NCI-H146 treated with DMSO at 0.1 percent for 48 hours (cell line): ENCODE measurements around the gene H2AZ2.

Source experiments
- DNase-seq: peaks from one replicate; lab custom pipeline; 2025; ENCODE audit not compliant: unreplicated experiment; lab: John Stamatoyannopoulos, UW

Gene H2AZ2

DNA sequence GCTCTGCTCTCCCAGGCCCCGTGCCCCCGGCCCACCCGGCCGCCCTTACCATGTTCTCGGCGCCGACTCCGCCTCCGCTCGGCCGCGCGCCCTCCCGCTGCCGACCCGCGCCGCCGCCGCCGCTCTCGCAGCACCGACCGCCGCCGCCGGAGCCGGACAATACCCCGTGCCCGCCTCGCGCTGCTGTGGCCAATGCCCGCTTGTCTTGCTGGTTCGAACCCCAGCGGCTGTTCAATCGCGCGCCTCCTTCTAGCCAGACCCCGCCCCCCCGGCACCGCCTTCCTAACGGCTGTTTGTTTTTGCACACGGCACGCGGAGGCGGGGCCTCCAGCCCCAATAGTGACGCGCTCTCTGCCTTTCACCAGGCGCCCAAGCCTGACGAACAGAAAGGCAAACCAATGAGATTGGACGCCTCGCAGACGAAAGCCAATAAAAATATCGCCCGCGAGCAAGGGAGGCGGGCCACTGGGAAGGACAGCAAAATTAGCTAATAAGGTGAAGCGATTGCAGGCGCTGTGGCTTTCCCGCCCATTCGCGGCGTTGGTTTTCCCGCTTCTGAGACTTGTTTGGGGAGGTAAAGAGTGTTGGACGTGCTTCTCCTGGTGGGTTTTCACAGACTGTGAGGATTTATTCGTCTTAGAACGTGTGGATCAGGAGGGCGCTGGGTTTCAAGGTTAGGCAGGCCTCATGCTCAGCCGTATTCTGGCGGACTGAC, at the start of gene H2AZ2:
Gene H2AZ2, minus strand, starts transcription at position 168 of the 715 bp plus-strand sequence. Its CDS starts 116 bp downstream, at position 52.
- DNase-seq: peak; percentile 98

- no peak for DNase-seq
Observed at GRCh38 chr7:44897309-44897708, 49.4 kb upstream of the H2AZ2 start.

GRCh38 chr7:44894888-44895580, 47.1 kb upstream of the H2AZ2 start:
- DNase-seq: no peak

- peak; percentile 22 for DNase-seq
Observed at GRCh38 chr7:44893710-44894234, 45.9 kb upstream of the H2AZ2 start.

DNA sequence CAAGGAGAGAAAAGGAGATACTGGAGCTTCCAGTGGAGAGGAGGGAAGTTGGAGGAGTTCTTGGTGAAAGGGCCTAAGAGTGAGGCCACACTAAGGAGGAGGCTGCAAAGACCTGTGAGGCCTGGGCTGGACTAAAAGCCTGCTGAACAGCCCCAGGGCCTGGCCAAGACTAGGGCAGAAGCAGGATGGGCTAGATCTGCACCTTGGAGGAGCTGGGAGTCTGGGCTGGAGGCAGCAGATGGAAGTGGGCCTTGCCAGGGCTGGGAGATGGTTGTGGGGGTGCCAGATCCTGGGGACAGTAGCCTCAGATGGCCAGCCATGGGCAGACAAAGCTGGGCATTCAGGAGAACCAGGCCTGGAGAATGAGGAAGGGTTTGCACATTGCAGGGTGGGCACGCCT, 43.9 kb upstream of the H2AZ2 start:
- DNase-seq: no peak

DNA sequence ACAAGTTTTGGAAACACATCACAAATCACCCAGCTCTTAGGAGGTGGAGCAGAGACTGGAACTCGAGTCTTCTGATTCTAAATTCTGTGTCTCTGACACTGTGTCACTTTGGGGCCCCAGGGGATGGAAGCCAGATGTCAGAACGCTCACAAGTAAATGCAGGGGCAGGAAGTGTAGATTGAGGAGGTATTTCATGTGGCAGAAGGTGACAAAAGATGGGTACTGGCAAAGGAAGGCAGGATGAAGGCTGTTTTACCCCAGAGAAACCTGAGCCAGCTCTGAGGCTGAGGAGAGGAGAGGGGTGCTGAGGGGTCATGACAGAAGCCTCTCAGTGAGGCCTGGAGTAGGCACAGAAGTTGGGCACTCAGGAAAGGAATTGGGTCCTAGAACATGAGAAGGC, 43.5 kb upstream of the H2AZ2 start:
- DNase-seq: no peak

GRCh38 chr7:44889086-44889781, 41.3 kb upstream of the H2AZ2 start:
- no peak for DNase-seq

DNA sequence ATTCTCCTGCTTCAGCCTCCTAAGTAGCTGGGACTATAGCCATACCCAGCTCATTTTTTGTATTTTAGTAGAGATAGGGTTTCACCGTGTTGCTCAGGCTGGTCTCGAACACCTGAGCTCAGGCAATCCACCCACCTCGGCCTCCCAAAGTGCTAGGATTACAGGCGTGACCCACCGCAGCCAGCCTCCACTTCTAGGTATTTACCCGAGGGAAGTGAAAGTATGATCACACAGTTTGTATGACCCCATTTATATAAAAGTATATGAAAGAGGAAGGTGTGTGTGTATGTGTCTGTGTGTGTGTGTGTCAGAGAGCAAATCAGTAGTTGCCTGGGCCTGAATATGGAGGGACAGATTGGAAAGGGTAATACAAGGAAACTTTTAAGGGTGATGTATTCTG, 39.4 kb upstream of the H2AZ2 start:
- no peak for DNase-seq

GRCh38 chr7:44885394-44886317, 37.8 kb upstream of the H2AZ2 start, which contains the start of gene PURB:
TSS of gene PURB (minus strand) at chr7:44885530. CDS start at chr7:44885348, 182 bp downstream.
- DNase-seq: peak; percentile 83

- no peak for DNase-seq
Observed at GRCh38 chr7:44884621-44885393, 36.9 kb upstream of the H2AZ2 start.

DNA sequence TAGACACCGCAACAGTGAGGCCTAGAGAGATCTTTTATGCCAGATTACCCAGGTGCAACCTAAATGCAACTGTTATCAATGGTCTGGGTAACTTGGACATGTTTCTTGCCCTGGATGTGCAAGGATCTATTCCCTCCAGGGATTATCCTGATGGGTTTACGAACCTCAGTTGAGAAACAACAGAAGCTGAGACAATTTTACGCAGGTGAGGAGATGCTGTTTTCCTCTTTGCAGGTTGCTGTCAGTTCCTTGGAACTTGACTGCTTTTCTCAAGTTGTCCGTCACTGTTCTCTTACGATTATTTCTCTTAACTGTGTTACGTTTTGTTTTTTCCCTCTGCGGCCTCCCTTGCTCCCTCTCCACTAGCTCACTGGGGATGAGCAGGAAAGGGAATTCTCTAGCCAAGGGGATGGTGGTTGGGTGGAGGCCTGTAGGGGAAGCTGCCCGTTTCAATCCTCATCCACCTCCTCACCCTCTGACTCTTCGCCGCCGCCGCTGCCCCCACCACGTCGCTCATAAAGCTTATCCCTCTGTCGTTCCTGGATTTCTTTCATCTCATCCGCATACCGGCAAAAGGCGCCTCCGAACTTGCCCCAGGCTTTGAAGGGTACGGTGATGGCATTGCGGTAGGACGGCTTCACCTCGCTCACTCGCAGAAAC, 36.2 kb upstream of the H2AZ2 start:
- DNase-seq: no peak

DNA sequence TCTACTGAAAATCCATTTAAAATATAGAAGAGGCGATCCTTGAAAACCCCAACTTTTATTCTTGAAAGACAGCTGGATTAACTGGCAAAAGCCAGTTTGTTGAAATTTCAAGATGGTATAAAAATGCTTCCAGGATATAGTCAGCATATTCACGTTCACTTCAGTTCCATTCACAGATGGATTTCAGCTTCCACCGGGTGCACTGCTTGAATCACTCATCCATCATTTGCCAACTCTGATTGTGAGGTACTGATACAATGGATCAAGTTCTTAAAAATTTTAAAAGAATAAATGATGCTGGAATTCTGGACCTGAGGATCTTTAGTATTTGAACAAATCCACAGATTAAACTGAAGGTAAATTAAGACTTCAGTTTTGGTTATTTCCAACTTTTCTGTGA, 35.0 kb upstream of the H2AZ2 start:
- DNase-seq: no peak

GRCh38 chr7:44881610-44882009, 33.7 kb upstream of the H2AZ2 start:
- no peak for DNase-seq

- no peak for DNase-seq
Observed at GRCh38 chr7:44881066-44881600, 33.2 kb upstream of the H2AZ2 start.

GRCh38 chr7:44880317-44881018, 32.6 kb upstream of the H2AZ2 start:
- DNase-seq: no peak

GRCh38 chr7:44876393-44876792, 28.5 kb upstream of the H2AZ2 start:
- no peak for DNase-seq

GRCh38 chr7:44875241-44875640, 27.4 kb upstream of the H2AZ2 start:
- no peak for DNase-seq

- no peak for DNase-seq
Observed at GRCh38 chr7:44872787-44873186, 24.9 kb upstream of the H2AZ2 start.
